K562 (cell line): ENCODE measurements around the gene SLIT1. TPM values are rescaled to one million over a fixed set of nuclear protein-coding genes. Genes with fewer than 3 reads are reported as not detected.

ENCODE experiments used
- ATAC-seq: fragments of 200-7000 bp; cut with Tn5 transposase; 3 replicates; pipeline ENCODE4 v1.9.1; 2020; ENCODE audit warnings: moderate library complexity
- BruUV-seq: library from RNA; stranded (reverse); fragments of 400-500 nt; replicated peaks from 2 replicates; lab custom pipeline; 2021; lab: Mats Ljungman, UMichigan
- CTCF ChIA-PET: fragments of 300-600 bp; formaldehyde crosslinking; extraction: SDS; loops from one replicate; lab custom pipeline; 2021; ENCODE audit warnings: low intra/inter-chr PET ratio; lab: Yijun Ruan, JAX
- POLR2A ChIA-PET: fragments of 300-600, 350-650 bp; sonication (Branson Sonifier 250); formaldehyde crosslinking; extraction: SDS; loops from one replicate; lab custom pipeline; 2021; ENCODE audit warnings: antibody characterized with exemption, inconsistent platforms; lab: Yijun Ruan, JAX
- DNase-seq, 4 experiments: peaks; one replicate each; pipeline versions ENCODE4 v3.0.0 to v3.0.0-alpha.2; 2011 to 2018; ENCODE audit warnings: low spot score in 3 of 4, mixed read lengths in 3 of 4; ENCODE audit errors: extremely low read depth in 1 of 4
- FAIRE-seq: peaks from 2 replicates; lab custom pipeline; 2011; peaks lifted over from hg19 to GRCh38; lab: Jason Lieb, UNC
- H2AFZ ChIP-seq: 2 replicates; pipeline ENCODE4 v1.6.0; 2011; ENCODE audit warnings: low read depth, low read length, control low read depth, inconsistent platforms
- H3K27ac ChIP-seq: fragments of 200-600 bp; 3 replicates; pipeline ENCODE4 v1.8.0; 2011; ENCODE audit warnings: low read depth, mild to moderate bottlenecking, control low read depth, inconsistent platforms, low read length, moderate library complexity, mixed read lengths; ENCODE audit errors: extremely low read depth
- H3K27me3 ChIP-seq, 2 experiments: fragments of 300-600 bp in 1 of 2; 2 replicates in 1 of 2; 3 replicates in 1 of 2; pipeline versions ENCODE4 v1.6.0 to v1.8.0; 2011; ENCODE audit warnings: inconsistent platforms in 2 of 2, low read length in 2 of 2, mild to moderate bottlenecking in 1 of 2, mixed read lengths in 1 of 2, moderate library complexity in 1 of 2; ENCODE audit not compliant: control insufficient read depth in 2 of 2, insufficient read depth in 2 of 2
- H3K36me3 ChIP-seq: fragments of 300-600 bp; 3 replicates; pipeline ENCODE4 v1.8.0; 2011; ENCODE audit warnings: mild to moderate bottlenecking, low read length, inconsistent platforms; ENCODE audit not compliant: control insufficient read depth, insufficient read depth
- H3K4me1 ChIP-seq, 2 experiments: fragments of 200-600 bp in 1 of 2; replicated peaks in 1 of 2; 2 replicates in 1 of 2; 3 replicates in 1 of 2; pipeline versions ENCODE4 v1.5.1 to v1.8.0; 2011; ENCODE audit warnings: inconsistent platforms in 2 of 2, low read length in 2 of 2, mild to moderate bottlenecking in 1 of 2, mixed read lengths in 1 of 2, moderate library complexity in 1 of 2; ENCODE audit not compliant: control insufficient read depth in 2 of 2, insufficient read depth in 2 of 2
- H3K4me2 ChIP-seq: 2 replicates; pipeline ENCODE4 v1.6.1; 2011; ENCODE audit warnings: low read length, control low read depth, inconsistent platforms, mixed read lengths; ENCODE audit not compliant: insufficient read depth
- H3K4me3 ChIP-seq: fragments of 200-600 bp; sonication (generic), shearing (Covaris generic); 2 replicates; pipeline ENCODE4 v1.5.1; 2016; ENCODE audit warnings: control low read depth, inconsistent platforms
- H3K79me2 ChIP-seq: fragments of 200-600 bp; 3 replicates; pipeline ENCODE4 v1.8.0; 2011; ENCODE audit warnings: low read length, inconsistent platforms; ENCODE audit not compliant: control insufficient read depth, insufficient read depth
- H3K9ac ChIP-seq, 2 experiments: 2 replicates each; pipeline versions ENCODE4 v1.6.0 to v1.6.1; 2011; ENCODE audit warnings: low read depth in 2 of 2, low read length in 2 of 2, control low read depth in 1 of 2, inconsistent platforms in 1 of 2, mild to moderate bottlenecking in 1 of 2, mixed read lengths in 1 of 2; ENCODE audit not compliant: insufficient read depth in 1 of 2
- H3K9me1 ChIP-seq: one replicate; pipeline ENCODE4 v1.6.0; 2011; ENCODE audit warnings: inconsistent platforms, mild to moderate bottlenecking, low read length, moderate library complexity; ENCODE audit not compliant: control insufficient read depth, insufficient read depth
- H3K9me3 ChIP-seq: replicated peaks from 2 replicates; pipeline ENCODE4 v1.5.1; 2011; ENCODE audit warnings: low read depth, low read length, inconsistent platforms; ENCODE audit not compliant: control insufficient read depth, insufficient read depth
- H4K20me1 ChIP-seq: replicated peaks from 2 replicates; pipeline ENCODE4 v1.6.1; 2011; ENCODE audit warnings: low read length, inconsistent platforms, mixed read lengths; ENCODE audit not compliant: control insufficient read depth, insufficient read depth
- ASH1L ChIP-seq: fragments of 450-650 bp; IDR thresholded peaks from 2 replicates; pipeline ENCODE4 v1.6.1; 2018; ENCODE audit warnings: borderline replicate concordance, mild to moderate bottlenecking, low read depth; ENCODE audit not compliant: partially characterized antibody
- MCM7 ChIP-seq, 2 experiments: fragments of 450-650 bp; IDR thresholded peaks; 2 replicates each; pipeline ENCODE4 v1.6.1; 2016 to 2018
- MTA2 ChIP-seq: fragments of 450-650 bp; IDR thresholded peaks from 2 replicates; pipeline ENCODE4 v1.6.1; 2016; ENCODE audit warnings: low read depth
- NCOA2 ChIP-seq, 2 experiments: fragments of 450-650 bp; IDR thresholded peaks; 2 replicates each; pipeline ENCODE4 v1.6.1; 2018; ENCODE audit warnings: mild to moderate bottlenecking in 2 of 2, moderate library complexity in 1 of 2; ENCODE audit not compliant: partially characterized antibody in 2 of 2
- SMAD2 ChIP-seq: fragments of 150-350 bp; IDR thresholded peaks from 2 replicates; pipeline ENCODE4 v1.6.1; 2014; ENCODE audit warnings: low read depth, mild to moderate bottlenecking, low read length
- SMAD3 ChIP-seq: fragments of 450-650 bp; formaldehyde crosslinking; conservative IDR thresholded peaks from 2 replicates; pipeline ENCODE4 v1.4.0; 2020; ENCODE audit warnings: mild to moderate bottlenecking
- SMARCB1 ChIP-seq: IDR thresholded peaks from 2 replicates; pipeline ENCODE4 v1.6.1; 2011; ENCODE audit warnings: improper control_type of control experiment, low read depth; ENCODE audit not compliant: insufficient read length
- SMC3 ChIP-seq: conservative IDR thresholded peaks from 2 replicates; pipeline ENCODE4 v1.6.1; 2011; ENCODE audit warnings: low read depth, low read length, improper control_type of control experiment; ENCODE audit not compliant: insufficient read depth
- WHSC1 ChIP-seq: IDR thresholded peaks from one replicate; pipeline ENCODE4 v1.6.1; 2012; ENCODE audit warnings: low read length, control low read depth, inconsistent platforms
- ZNF280B ChIP-seq: fragments of 250-450 bp; sonication (Bioruptor Pico); IDR thresholded peaks from 2 replicates; pipeline ENCODE4 v1.5.1; 2021; ENCODE audit warnings: mild to moderate bottlenecking
- WGBS: fragments of 100-300 bp; shearing (Covaris generic); methylation state at CpG from one replicate; pipeline ENCODE4 v1.1.6; 2016; ENCODE audit warnings: low coverage, mixed read lengths; ENCODE audit not compliant: insufficient coverage; ENCODE audit errors: missing lambda C conversion rate; 5-methylcytosine and 5-hydroxymethylcytosine counted together
- in situ Hi-C: fragments of 300-500 bp; cut with MboI; formaldehyde crosslinking; loops from 4 replicates; pipeline ENCODE4 v1.15.0; 2018; ENCODE audit warnings: inconsistent platforms, mixed read lengths
- intact Hi-C: fragments of 100-400 bp; cut with micrococcal nuclease; formaldehyde crosslinking; loops from 2 replicates; pipeline ENCODE4 v1.14.2; 2022
- polyA plus RNA-seq, 8 experiments: library from polyadenylated mRNA; depleted of rRNA in 4 of 8; stranded (reverse) in 5 of 8; unstranded in 3 of 8; fragments of >200 nt; fragmentation: Nextera tagmentation in 2 of 8; fragmentation: Illumina TruSeq in 1 of 8; extraction: Ambion mirVana in 2 of 8; extraction: Trizol in 1 of 8; gene quantifications; 2 replicates each; pipeline versions ENCODE4 v1.2.1 to v1.2.3, GENCODE V29; 2011 to 2014; ENCODE audit warnings: inconsistent platforms in 1 of 8, missing spikeins in 1 of 8
- total RNA-seq, 7 experiments: library from RNA; depleted of rRNA in 6 of 7; stranded (reverse); fragments of >200 nt in 6 of 7; fragmentation: Illumina TruSeq in 2 of 7; extraction: Trizol in 2 of 7; gene quantifications; 2 replicates each; pipeline versions ENCODE4 v1.2.1 to v1.2.3, GENCODE V29; 2011 to 2021; ENCODE audit warnings: low replicate concordance in 1 of 7
- TF ChIP-seq, protein P1 (sequence below): IDR thresholded peaks from 2 replicates; pipeline ENCODE4 v1.6.1; 2011; ENCODE audit warnings: borderline replicate concordance, low read depth, mild to moderate bottlenecking, moderate library complexity, low read length; ENCODE audit not compliant: insufficient read depth, poor library complexity, severe bottlenecking

Gene SLIT1
- total and polyA plus RNA-seq, 9 of the 15 experiments (the other 6 are each of a cell fraction or from before 2014, with no cell fraction given): 0.01 to 0.11 (median 0.04) TPM; not detected in 3

DNA sequence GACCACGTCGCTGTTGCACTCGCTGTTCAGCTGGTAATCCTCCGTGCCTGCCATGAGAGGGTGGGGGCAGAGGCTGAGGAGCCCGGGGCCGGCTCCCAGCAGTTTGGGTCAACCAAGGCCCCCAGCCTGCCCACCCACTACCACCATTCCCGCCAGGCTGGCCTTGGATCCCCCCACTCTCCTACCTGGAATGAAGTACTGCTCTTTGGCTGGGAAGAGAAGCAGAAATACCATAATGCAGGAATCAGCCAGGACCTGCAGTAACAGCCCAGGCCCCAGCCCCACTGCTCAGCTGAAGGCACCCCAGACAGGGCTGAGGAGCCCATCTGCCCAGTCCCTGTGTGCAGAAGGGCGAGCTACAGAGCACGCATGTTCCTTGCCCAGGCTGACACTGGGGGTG, 138.0 kb downstream of the SLIT1 start:
- H3K27me3 ChIP-seq: peaks cover 0 to 48% of the 10 kb centered on the region in 2 experiments; a peak in 3 of 5 replicates
- no peak overlapping the region for H3K4me2 ChIP-seq
- intact Hi-C loops: no loop called here
- H2AFZ ChIP-seq: no peak overlapping the region
- no peaks in the 10 kb centered on the region for H3K79me2 ChIP-seq
- H3K9ac ChIP-seq: no peak overlapping the region; a peak in 1 of 4 replicates
- H3K36me3 ChIP-seq: no peaks in the 10 kb centered on the region
- ChIA-PET CTCF (no interaction called here), POLR2A (interaction anchor here (0.6 kb wide), 1 partner anchor 695 kb away, joined by 3 read pairs; no protein-coding TSS in a partner anchor)
- in situ Hi-C loops: no loop called here
- H3K9me3 ChIP-seq: no peaks in the 10 kb centered on the region
- no peak for FAIRE-seq
- no peak overlapping the region for H3K27ac ChIP-seq
- no peaks in the 10 kb centered on the region for H3K9me1 ChIP-seq
- no TSS peak for BruUV-seq
- TF ChIP-seq SMAD2 (no peak), SMC3 (no peak), ZNF280B (CRISPR knock-in tag) (no peak), MCM7 (IDR thresholded peaks at IDR 0.05) (no peak), NCOA2 (IDR thresholded peaks at IDR 0.05; ENCODE audit: partially characterized antibody in 2 of 2) (no peak), MTA2 (no peak), ASH1L (no peak), WHSC1 (no peak), SMARCB1 (no peak), SMAD3 (CRISPR knock-in tag) (no peak)
- TF ChIP-seq, protein P1, sequence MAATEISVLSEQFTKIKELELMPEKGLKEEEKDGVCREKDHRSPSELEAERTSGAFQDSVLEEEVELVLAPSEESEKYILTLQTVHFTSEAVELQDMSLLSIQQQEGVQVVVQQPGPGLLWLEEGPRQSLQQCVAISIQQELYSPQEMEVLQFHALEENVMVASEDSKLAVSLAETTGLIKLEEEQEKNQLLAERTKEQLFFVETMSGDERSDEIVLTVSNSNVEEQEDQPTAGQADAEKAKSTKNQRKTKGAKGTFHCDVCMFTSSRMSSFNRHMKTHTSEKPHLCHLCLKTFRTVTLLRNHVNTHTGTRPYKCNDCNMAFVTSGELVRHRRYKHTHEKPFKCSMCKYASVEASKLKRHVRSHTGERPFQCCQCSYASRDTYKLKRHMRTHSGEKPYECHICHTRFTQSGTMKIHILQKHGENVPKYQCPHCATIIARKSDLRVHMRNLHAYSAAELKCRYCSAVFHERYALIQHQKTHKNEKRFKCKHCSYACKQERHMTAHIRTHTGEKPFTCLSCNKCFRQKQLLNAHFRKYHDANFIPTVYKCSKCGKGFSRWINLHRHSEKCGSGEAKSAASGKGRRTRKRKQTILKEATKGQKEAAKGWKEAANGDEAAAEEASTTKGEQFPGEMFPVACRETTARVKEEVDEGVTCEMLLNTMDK: no peak
- no peak overlapping the region for H3K4me3 ChIP-seq
- H4K20me1 ChIP-seq: no peaks in the 10 kb centered on the region
- ATAC-seq: no peak
- no peak for DNase-seq
- H3K4me1 ChIP-seq: peaks cover 0 to 9% of the 10 kb centered on the region in 2 experiments; a peak in 2 of 5 replicates
- WGBS: 0% methylated on average over 3 of the region's 9 CpGs
